HCT116 (cell line): ENCODE results near the gene GMDS.

ENCODE experiments used
- CTCF ChIP-seq, 3 experiments: fragments of 200-600 bp in 1 of 3; sonication (generic) in 1 of 3; IDR thresholded peaks in 2 of 3; conservative IDR thresholded peaks in 1 of 3; 2 replicates each; pipeline ENCODE4 v1.5.1; 2012 to 2017; ENCODE audit warnings: low read depth in 2 of 3, low read length in 2 of 3, antibody characterized with exemption in 1 of 3, borderline replicate concordance in 1 of 3, control low read depth in 1 of 3, mild to moderate bottlenecking in 1 of 3, mixed read lengths in 1 of 3, mixed run types in 1 of 3, moderate library complexity in 1 of 3; ENCODE audit not compliant: insufficient read depth in 1 of 3
- POLR2A ChIP-seq: IDR thresholded peaks from 2 replicates; pipeline ENCODE4 v1.7.0; 2011; ENCODE audit warnings: borderline replicate concordance; ENCODE audit not compliant: insufficient read depth, insufficient read length; ENCODE audit errors: extremely low read depth
- YY1 ChIP-seq: IDR thresholded peaks from 2 replicates; pipeline ENCODE4 v1.6.1; 2011; ENCODE audit warnings: low read length, low read depth, moderate library complexity, mild to moderate bottlenecking; ENCODE audit not compliant: insufficient replicate concordance; ENCODE audit errors: extremely low read depth

- TF ChIP-seq CTCF (IDR thresholded peaks at IDR 0.05 in 2 of 3, conservative IDR thresholded peaks at IDR 0.05 in 1 of 3; ENCODE audit: borderline replicate concordance in 1 of 3, insufficient read depth in 1 of 3, low read depth in 2 of 3, low read length in 2 of 3) (no peak), POLR2A (no peak), YY1 (no peak)
These were observed 671.2 kb downstream of the GMDS start for GRCh38 chr6:1574083-1574761.
